Suprapubic skin (tissue), 3 donors: ENCODE results near the gene GRIN1.

Experiments used
- CTCF ChIP-seq, 2 donors: fragments of 200-600 bp in 1 of 2; fragments of 450-650 bp in 1 of 2; sonication (generic) in 1 of 2; IDR thresholded peaks; one replicate each; pipeline ENCODE4 v1.5.1; 2016 to 2019; ENCODE audit warnings: antibody characterized with exemption in 2 of 2, mild to moderate bottlenecking in 1 of 2, moderate library complexity in 1 of 2
- EP300 ChIP-seq: sonication (generic); formaldehyde crosslinking; IDR thresholded peaks from one replicate; pipeline ENCODE4 v1.6.1; 2017; ENCODE audit warnings: antibody characterized with exemption

- TF ChIP-seq CTCF (IDR thresholded peaks at IDR 0.05): no peak
- no peak for TF ChIP-seq EP300
Observed at GRCh38 chr9:137211532-137211931, 72.6 kb downstream of the GRIN1 start.
